Esophagus squamous epithelium (tissue), 5 donors: ENCODE measurements around the gene VARS1. TPM values are rescaled to one million over a fixed set of nuclear protein-coding genes. Genes with fewer than 3 reads are reported as not detected.

Experiments
- DNase-seq: peaks from one replicate; lab custom pipeline; 2025; lab: John Stamatoyannopoulos, UW
- H3K27ac ChIP-seq, 4 donors: fragments of 200-600 bp; sonication (generic); one replicate each; pipeline ENCODE4 v1.5.1; 2016 to 2019; ENCODE audit warnings: mild to moderate bottlenecking in 1 of 4
- H3K27me3 ChIP-seq, 4 donors: fragments of 200-600 bp; sonication (generic); 1 replicate in 3 of 4; 2 replicates in 1 of 4; pipeline versions ENCODE4 v1.5.1 to v1.6.0; 2017 to 2021; ENCODE audit warnings: antibody characterized with exemption in 1 of 4
- H3K36me3 ChIP-seq, 3 donors: fragments of 200-600 bp; sonication (generic); one replicate each; pipeline ENCODE4 v1.5.1; 2016 to 2019
- H3K4me1 ChIP-seq, 3 donors: fragments of 200-600 bp; sonication (generic); one replicate each; pipeline ENCODE4 v1.5.1; 2017 to 2019
- H3K4me3 ChIP-seq, 4 donors: fragments of 200-600 bp; sonication (generic); 1 replicate in 3 of 4; 2 replicates in 1 of 4; pipeline ENCODE4 v1.5.1; 2016 to 2019; ENCODE audit warnings: mild to moderate bottlenecking in 2 of 4, moderate library complexity in 1 of 4
- H3K9me3 ChIP-seq, 3 donors: fragments of 200-600 bp; sonication (generic); one replicate each; pipeline ENCODE4 v1.5.1; 2016 to 2019
- CTCF ChIP-seq, 6 experiments: fragments of 450-650 bp in 4 of 6; fragments of 200-600 bp in 2 of 6; sonication (generic) in 2 of 6; IDR thresholded peaks; one replicate each; pipeline ENCODE4 v1.5.1; 2016 to 2019; ENCODE audit warnings: antibody characterized with exemption in 6 of 6, mild to moderate bottlenecking in 4 of 6, moderate library complexity in 4 of 6
- POLR2A ChIP-seq, 4 donors: fragments of 450-650 bp; IDR thresholded peaks; one replicate each; pipeline ENCODE4 v1.6.1; 2017; ENCODE audit warnings: antibody characterized with exemption in 4 of 4, mild to moderate bottlenecking in 4 of 4, moderate library complexity in 3 of 4
- WGBS, 2 donors: methylation state at CpG; one replicate each; pipeline ENCODE4 v1.1.5; 2018; 5-methylcytosine and 5-hydroxymethylcytosine counted together
- intact Hi-C: fragments of 100-400 bp; cut with DNase I; formaldehyde crosslinking; loops from one replicate; pipeline ENCODE4 v1.15.0; 2022
- total RNA-seq, 4 donors: library from RNA; depleted of rRNA; stranded (reverse); fragments of >200 nt; gene quantifications; one replicate each; pipeline ENCODE4 v1.1.0, GENCODE V29; 2016
- donor health status: DM: yes; HTN: yes; CAD: no.

The VARS1 gene
- total RNA-seq, 4 donors from 2014 or later, result 35.0 to 72.3 (median 45.5) TPM

GRCh38 chr6:31799781-31800180 is 4.2 kb upstream of the VARS1 start:
- WGBS, 2 donors, result 86 to 88% methylated on average over 11 to 12 of the region's 12 CpGs
- Histone ChIP-seq H3K27me3 (no peaks in the 10 kb centered on the region), H3K27ac (no peak overlapping the region), H3K36me3 (peaks cover 0 to 42% (median 0%) of the 10 kb centered on the region in 3 donors), H3K4me3 (no peak overlapping the region), H3K9me3 (no peaks in the 10 kb centered on the region), H3K4me1 (peaks cover 3 to 27% (median 8%) of the 10 kb centered on the region in 3 donors)
- no peak for DNase-seq
- intact Hi-C loops, result no loop called here
- no peak for TF ChIP-seq POLR2A (IDR thresholded peaks at IDR 0.05)
- TF ChIP-seq CTCF (IDR thresholded peaks at IDR 0.05), result no peak

- WGBS, 2 donors, result 80% methylated on average over 5 of the region's 5 CpGs
Measured at GRCh38 chr6:31797588-31797987, 2.0 kb upstream of the VARS1 start.

GRCh38 chr6:31796993-31797385 is 1.4 kb upstream of the VARS1 start:
- no peaks in the 10 kb centered on the region for H3K9me3 ChIP-seq
- peaks cover 0 to 33% (median 5%) of the 10 kb centered on the region in 3 donors for H3K36me3 ChIP-seq
- H3K27me3 ChIP-seq, result no peaks in the 10 kb centered on the region
- peak overlapping the region; percentile 21 to 98 (median 72) for H3K27ac ChIP-seq
- 33 to 63% methylated on average over 2 of the region's 2 CpGs for WGBS, 2 donors
- DNase-seq, result no peak
- H3K4me3 ChIP-seq, result no peak overlapping the region
- intact Hi-C loops, result no loop called here
- peaks cover 3 to 51% (median 16%) of the 10 kb centered on the region in 3 donors for H3K4me1 ChIP-seq
- no peak for TF ChIP-seq CTCF (IDR thresholded peaks at IDR 0.05)
- no peak for TF ChIP-seq POLR2A (IDR thresholded peaks at IDR 0.05)

More at GRCh38 chr6:31797588-31797987, 2.0 kb upstream of the VARS1 start:
- Histone ChIP-seq H3K4me1 (peaks cover 3 to 46% (median 16%) of the 10 kb centered on the region in 3 donors), H3K4me3 (no peak overlapping the region), H3K27ac (peak overlapping the region; percentile 5 to 98 (median 72)), H3K9me3 (no peaks in the 10 kb centered on the region), H3K36me3 (peaks cover 0 to 33% (median 0%) of the 10 kb centered on the region in 3 donors), H3K27me3 (no peaks in the 10 kb centered on the region)
- intact Hi-C loops, result no loop called here
- DNase-seq, result no peak
- TF ChIP-seq CTCF (IDR thresholded peaks at IDR 0.05), result no peak
- no peak for TF ChIP-seq POLR2A (IDR thresholded peaks at IDR 0.05)

- peak overlapping the region; percentile 85 to 100 (median 88) for H3K4me3 ChIP-seq
Measured at GRCh38 chr6:31794866-31795615, 511 bp downstream of the VARS1 start.

More at GRCh38 chr6:31794866-31795615, 511 bp downstream of the VARS1 start:
- Histone ChIP-seq H3K4me1 (peaks cover 3 to 65% (median 16%) of the 10 kb centered on the region in 3 donors), H3K9me3 (no peaks in the 10 kb centered on the region), H3K36me3 (peaks cover 0 to 43% (median 12%) of the 10 kb centered on the region in 3 donors), H3K27ac (peak overlapping the region; percentile 95 to 98 (median 96)), H3K27me3 (no peaks in the 10 kb centered on the region)
- TF ChIP-seq POLR2A (IDR thresholded peaks at IDR 0.05) (no peak), CTCF (IDR thresholded peaks at IDR 0.05) (no peak)
- no peak for DNase-seq
- intact Hi-C loops, result no loop called here
- WGBS, 2 donors, result 1 to 2% methylated on average over 18 to 31 of the region's 44 CpGs
